Measurements from ENCODE around the gene ANKRD44. TPM values are rescaled to one million over a fixed set of nuclear protein-coding genes. Genes with fewer than 3 reads are reported as not detected.
A peak's percentile ranks its signal among the peaks of the same experiment; 100 is the strongest.

The ANKRD44 gene
- total RNA-seq, 4 donors from 2014 or later = 9.1 to 20.8 (median 14.9) TPM

- intact Hi-C loops (cut with DNase I; ENCODE audit: low total_unique reads) = no loop called here
- 40 to 44% methylated on average over 9 of the region's 9 CpGs for WGBS, 2 donors
- DNase-seq (ENCODE audit: low spot score in 2 of 2) = peak; percentile 58 to 91
- H3K4me3 ChIP-seq (ENCODE audit: low read depth, poor library complexity, severe bottlenecking) = no peak overlapping the region
- TF ChIP-seq CTCF (IDR thresholded peaks at IDR 0.05) (no peak), POLR2A (IDR thresholded peaks at IDR 0.05) (no peak)
Observed at GRCh38 chr2:197255543-197255942, 55.0 kb downstream of the ANKRD44 start.

GRCh38 chr2:197254776-197255530, 55.6 kb downstream of the ANKRD44 start:
- 71 to 76% methylated on average over 5 of the region's 5 CpGs for WGBS, 2 donors
- TF ChIP-seq CTCF (IDR thresholded peaks at IDR 0.05) (no peak), POLR2A (IDR thresholded peaks at IDR 0.05) (no peak)
- intact Hi-C loops (cut with DNase I; ENCODE audit: low total_unique reads) = no loop called here
- DNase-seq (ENCODE audit: low spot score in 2 of 2) = no peak
- H3K4me3 ChIP-seq (ENCODE audit: low read depth, poor library complexity, severe bottlenecking) = no peak overlapping the region

- no peak for TF ChIP-seq POLR2A (IDR thresholded peaks at IDR 0.05)
- no peak for TF ChIP-seq CTCF (IDR thresholded peaks at IDR 0.05)
- no peak overlapping the region for H3K4me3 ChIP-seq (ENCODE audit: low read depth, poor library complexity, severe bottlenecking)
- 44 to 53% methylated on average over 4 of the region's 4 CpGs for WGBS, 2 donors
- no peak for DNase-seq (ENCODE audit: low spot score in 2 of 2)
- intact Hi-C loops (cut with DNase I; ENCODE audit: low total_unique reads) = no loop called here
Observed at GRCh38 chr2:197251576-197251975, 59.0 kb downstream of the ANKRD44 start.

- intact Hi-C loops (cut with DNase I; ENCODE audit: low total_unique reads) = no loop called here
- 34 to 47% methylated on average over 3 of the region's 3 CpGs for WGBS, 2 donors
- no peak overlapping the region for H3K4me3 ChIP-seq (ENCODE audit: low read depth, poor library complexity, severe bottlenecking)
- TF ChIP-seq CTCF (IDR thresholded peaks at IDR 0.05) (no peak), POLR2A (IDR thresholded peaks at IDR 0.05) (no peak)
- no peak for DNase-seq (ENCODE audit: low spot score in 2 of 2)
Observed at GRCh38 chr2:197251163-197251562, 59.4 kb downstream of the ANKRD44 start.

- WGBS, 2 donors = 91 to 100% methylated on average over 2 of the region's 2 CpGs
- intact Hi-C loops (cut with DNase I; ENCODE audit: low total_unique reads) = no loop called here
- H3K4me3 ChIP-seq (ENCODE audit: low read depth, poor library complexity, severe bottlenecking) = no peak overlapping the region
- no peak for TF ChIP-seq CTCF (IDR thresholded peaks at IDR 0.05)
- no peak for TF ChIP-seq POLR2A (IDR thresholded peaks at IDR 0.05)
- no peak for DNase-seq (ENCODE audit: low spot score in 2 of 2)
Observed at GRCh38 chr2:197250084-197250397, 60.5 kb downstream of the ANKRD44 start.
